NB4 (cell line): ENCODE data around the gene FOCAD.
"Not testable (repeated sequence)": the region's sequence is repeated elsewhere in the genome, so short reads cannot be mapped to it uniquely, and the experiment has no call there.

Source experiments
- DNase-seq: peaks from one replicate; pipeline ENCODE4 v3.0.0; 2010; ENCODE audit warnings: low read depth
- H3K4me3 ChIP-seq: one replicate; pipeline ENCODE4 v1.5.1; 2011; ENCODE audit warnings: mild to moderate bottlenecking, low read depth, low read length, moderate library complexity
- CTCF ChIP-seq: IDR thresholded peaks from one replicate; pipeline ENCODE4 v1.5.1; 2012; ENCODE audit warnings: low read depth, low read length
- MYC ChIP-seq: IDR thresholded peaks from 2 replicates; pipeline ENCODE4 v1.6.1; 2011; ENCODE audit warnings: low read depth, low read length
- POLR2A ChIP-seq: IDR thresholded peaks from 2 replicates; pipeline ENCODE4 v1.6.1; 2011; ENCODE audit warnings: mild to moderate bottlenecking; ENCODE audit not compliant: insufficient read length; ENCODE audit errors: extremely low read depth
- TF ChIP-seq, protein P1 (sequence below): IDR thresholded peaks from 2 replicates; pipeline ENCODE4 v1.6.1; 2011; ENCODE audit warnings: low read depth, low read length

Gene FOCAD

GRCh38 chr9:20948703-20949102, 264.6 kb downstream of the FOCAD start:
- TF ChIP-seq CTCF, result no peak
- TF ChIP-seq MYC, result no peak
- TF ChIP-seq, protein P1, sequence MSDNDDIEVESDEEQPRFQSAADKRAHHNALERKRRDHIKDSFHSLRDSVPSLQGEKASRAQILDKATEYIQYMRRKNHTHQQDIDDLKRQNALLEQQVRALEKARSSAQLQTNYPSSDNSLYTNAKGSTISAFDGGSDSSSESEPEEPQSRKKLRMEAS, result no peak
- TF ChIP-seq POLR2A, result no peak
- H3K4me3 ChIP-seq, result no peak overlapping the region
- DNase-seq, result no peak

- no peak for DNase-seq
- TF ChIP-seq, protein P1, result no peak
- TF ChIP-seq POLR2A (no peak), MYC (no peak), CTCF (no peak)
- no peak overlapping the region for H3K4me3 ChIP-seq
Measured at GRCh38 chr9:20950707-20951106, 266.6 kb downstream of the FOCAD start.

DNA sequence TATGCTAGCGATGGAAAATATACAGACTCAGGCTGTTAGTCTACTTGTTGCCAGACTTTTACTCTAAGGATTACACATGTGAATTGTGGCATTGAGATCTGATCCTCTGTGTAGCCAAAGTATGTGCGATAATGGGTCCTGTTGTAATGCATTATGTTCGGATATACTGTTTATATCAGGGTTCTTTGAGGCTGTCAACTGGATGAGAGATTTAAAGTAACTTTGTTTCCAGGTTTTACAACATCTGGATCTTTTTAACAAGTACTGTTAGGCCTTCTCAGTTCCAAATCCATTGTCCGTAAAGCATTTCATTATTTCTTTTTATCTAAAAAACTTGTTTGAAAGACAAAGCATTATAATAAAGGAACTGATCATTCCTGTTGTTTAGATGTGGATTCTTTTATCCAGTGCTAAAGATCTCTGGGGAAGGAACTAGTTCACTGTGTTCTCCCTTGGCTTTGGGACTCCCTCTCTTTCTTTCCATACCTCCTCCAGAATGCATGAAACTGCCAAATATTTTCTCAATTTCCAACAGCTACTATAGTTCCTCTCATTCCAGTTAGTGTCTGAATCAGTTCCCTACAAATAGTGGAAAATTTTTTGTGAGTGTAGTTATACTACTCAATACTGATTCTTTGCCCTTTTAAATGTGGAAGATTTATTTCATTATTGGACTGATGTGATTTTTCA, 278.6 kb downstream of the FOCAD start:
- DNase-seq, result no peak

GRCh38 chr9:20972684-20973083, 288.6 kb downstream of the FOCAD start:
- H3K4me3 ChIP-seq, result no peak overlapping the region
- no peak for DNase-seq
- TF ChIP-seq MYC, result no peak
- no peak for TF ChIP-seq POLR2A
- no peak for TF ChIP-seq CTCF
- TF ChIP-seq, protein P1, result no peak

More for the DNA sequence above, 278.6 kb downstream of the FOCAD start:
- TF ChIP-seq, protein P1, result no peak
- no peak overlapping the region for H3K4me3 ChIP-seq

- DNase-seq, result peak; percentile 71
- not testable (repeated sequence) for H3K4me3 ChIP-seq
Measured at GRCh38 chr9:20973246-20973947, 289.3 kb downstream of the FOCAD start.

DNA sequence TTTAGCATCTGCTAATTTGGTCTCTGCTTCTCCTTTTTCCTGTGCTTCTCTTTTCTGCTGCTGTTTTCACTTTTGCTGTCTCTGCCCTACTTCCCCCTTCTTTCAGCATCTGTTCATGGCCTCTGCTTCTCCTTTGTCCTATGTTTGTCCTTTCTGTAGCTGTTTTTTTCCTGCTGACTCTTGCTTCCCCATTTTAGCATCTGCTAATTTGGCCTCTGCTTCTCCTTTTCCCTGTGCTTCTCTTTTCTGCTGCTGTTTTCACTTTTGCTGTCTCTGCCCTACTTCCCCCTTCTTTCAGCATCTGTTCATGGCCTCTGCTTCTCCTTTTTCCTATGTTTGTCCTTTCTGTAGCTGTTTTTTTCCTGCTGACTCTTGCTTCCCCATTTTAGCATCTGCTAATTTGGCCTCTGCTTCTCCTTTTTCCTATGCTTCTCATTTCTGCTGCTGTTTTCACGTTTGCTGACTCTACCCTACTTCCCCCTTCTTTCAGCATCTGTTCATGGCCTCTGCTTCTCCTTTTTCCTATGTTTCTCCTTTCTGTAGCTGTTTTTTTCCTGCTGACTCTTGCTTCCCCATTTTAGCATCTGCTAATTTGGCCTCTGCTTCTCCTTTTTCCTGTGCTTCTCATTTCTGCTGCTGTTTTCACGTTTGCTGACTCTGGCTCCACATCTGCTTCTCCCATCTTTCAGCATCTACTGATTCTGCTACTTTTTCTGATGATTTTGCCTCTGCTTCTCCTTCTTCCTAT, 290.3 kb downstream of the FOCAD start:
- not testable (repeated sequence) for H3K4me3 ChIP-seq
- peak; percentile 58 for DNase-seq

DNA sequence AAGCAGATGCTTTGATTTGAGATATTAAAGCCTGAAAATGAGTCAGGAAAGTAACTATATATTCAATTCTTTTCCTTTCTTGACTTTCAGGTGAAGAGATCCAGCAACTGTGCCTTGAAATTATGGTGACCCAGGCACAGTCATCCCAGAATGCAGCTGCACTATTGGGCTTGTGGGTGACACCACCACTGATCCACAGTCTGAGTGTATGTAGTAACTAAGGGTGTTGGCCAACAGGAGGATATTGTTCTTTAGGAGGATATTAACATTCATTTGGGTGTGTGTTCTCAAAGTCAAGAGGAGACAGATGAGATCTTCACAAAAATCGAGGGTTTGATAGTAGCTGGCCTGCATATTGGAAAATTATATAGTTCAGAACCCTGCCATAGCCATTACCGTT, 294.2 kb downstream of the FOCAD start:
- no peak overlapping the region for H3K4me3 ChIP-seq
- TF ChIP-seq CTCF (no peak), MYC (no peak), POLR2A (no peak)
- TF ChIP-seq, protein P1, result no peak
- no peak for DNase-seq
